Motor neuron (in vitro differentiated cells): ENCODE results near the gene DOCK4. TPM values are rescaled to one million over a fixed set of nuclear protein-coding genes. Genes with fewer than 3 reads are reported as not detected.

Source experiments
- ATAC-seq, 8 experiments: fragments of 200-7000 bp; cut with Tn5 transposase; replicated peaks in 6 of 8; 2 replicates each; pipeline ENCODE4 v1.8.0; 2021; ENCODE audit warnings: mild to moderate bottlenecking in 8 of 8, moderate library complexity in 8 of 8
- H3K27ac ChIP-seq, 2 donors: fragments of 250-450 bp; sonication (Bioruptor Pico); 2 replicates each; pipeline ENCODE4 v1.9.0; 2021; ENCODE audit warnings: antibody characterized with exemption in 2 of 2, mild to moderate bottlenecking in 2 of 2, moderate library complexity in 1 of 2
- H3K4me1 ChIP-seq, 2 donors: fragments of 250-450 bp; sonication (Bioruptor Pico); replicated peaks in 1 of 2; 2 replicates each; pipeline ENCODE4 v1.6.1; 2021; ENCODE audit warnings: antibody characterized with exemption in 2 of 2, mild to moderate bottlenecking in 2 of 2, moderate library complexity in 1 of 2
- H3K4me3 ChIP-seq, 5 donors: fragments of 250-450 bp; sonication (Bioruptor Pico); 2 replicates each; pipeline ENCODE4 v1.9.0; 2021; ENCODE audit warnings: antibody characterized with exemption in 5 of 5, mild to moderate bottlenecking in 5 of 5, moderate library complexity in 4 of 5
- WGBS, 10 experiments: fragments of 450-650 bp; shearing (Covaris generic); methylation state at CpG; one replicate each; pipeline ENCODE4 v1.0.0; 2022; 5-methylcytosine and 5-hydroxymethylcytosine counted together
- in situ Hi-C, 9 experiments: fragments of 400-800 bp; cut with MboI; loops; one replicate each; pipeline ENCODE4 v1.15.0; 2021; ENCODE audit warnings: low sequenced_read_pairs in 9 of 9, low pct_unique_long_range_greater_than_20kb in 2 of 9; ENCODE audit not compliant: unreplicated experiment in 9 of 9
- total RNA-seq, 8 experiments: library from RNA; unstranded; fragments of 300-600 nt; gene quantifications; 2 replicates each; pipeline versions ENCODE4 v1.2.3 to v1.2.4, GENCODE V29; 2022

Gene DOCK4
- total RNA-seq, 8 experiments from 2014 or later: 8.1 to 27.3 (median 20.6) TPM

DNA sequence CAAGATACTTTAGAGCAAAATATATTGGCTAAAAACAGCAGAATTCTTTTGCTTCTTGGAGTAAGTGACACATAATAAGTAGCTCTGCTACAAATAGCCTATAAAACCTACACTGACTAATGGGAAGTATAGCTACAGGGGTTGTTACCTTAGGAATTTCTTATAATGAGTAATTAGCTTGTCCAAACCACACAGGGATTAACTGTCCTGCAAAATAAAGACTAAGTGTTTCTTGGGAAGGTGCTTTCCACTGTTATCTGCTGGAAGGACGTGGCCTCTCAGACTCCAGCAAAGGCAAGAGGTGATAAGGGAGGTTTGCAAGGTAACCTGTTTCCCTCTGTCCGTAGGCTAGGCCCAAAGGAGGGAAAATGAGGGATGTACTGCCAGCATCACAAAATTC lies 302.4 kb downstream of the DOCK4 start:
- no peaks in the 10 kb centered on the region for H3K4me1 ChIP-seq
- H3K4me3 ChIP-seq: no peak overlapping the region
- H3K27ac ChIP-seq: no peak overlapping the region
- in situ Hi-C loops: no loop called here
- whole genome bisulfite sequencing, 10 experiments: 80 to 100% (median 91%) methylated on average over 1 to 2 of the region's 2 CpGs; no CpG with 5 or more reads in 2 of the 10 experiments
- ATAC-seq: no peak

GRCh38 chr7:111903016-111903415 lies 303.2 kb downstream of the DOCK4 start:
- in situ Hi-C loops: no loop called here
- Histone ChIP-seq H3K4me3 (no peak overlapping the region), H3K27ac (no peak overlapping the region), H3K4me1 (no peaks in the 10 kb centered on the region)
- 80 to 100% (median 100%) methylated on average over 1 of the region's 1 CpG; no CpG with 5 or more reads in 3 of the 10 experiments for WGBS, 10 experiments
- no peak for ATAC-seq

DNA sequence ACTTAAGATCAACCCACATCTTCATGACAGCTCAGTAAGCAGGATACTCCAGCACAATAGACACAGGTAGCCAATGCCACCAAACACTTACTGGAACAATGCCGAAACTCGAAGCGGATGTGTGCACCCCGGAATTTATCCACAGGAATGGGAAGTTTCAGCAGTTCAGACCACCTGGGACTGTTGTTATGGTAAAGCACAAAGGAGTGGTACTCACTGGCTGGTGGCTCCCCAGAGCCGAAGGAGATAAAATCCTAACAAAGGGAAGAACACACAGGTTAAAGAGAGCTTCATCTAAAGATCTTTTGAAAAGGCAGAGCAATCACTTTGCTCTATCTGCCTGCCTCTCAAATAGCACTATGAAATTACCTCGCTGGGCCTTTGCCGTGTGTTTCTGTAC lies 305.9 kb downstream of the DOCK4 start:
- in situ Hi-C loops: no loop called here
- Histone ChIP-seq H3K4me3 (no peak overlapping the region), H3K27ac (no peak overlapping the region), H3K4me1 (no peaks in the 10 kb centered on the region)
- 52 to 100% (median 83%) methylated on average over 2 to 7 of the region's 7 CpGs; no CpG with 5 or more reads in 5 of the 10 experiments for WGBS, 10 experiments
- ATAC-seq: no peak

- ATAC-seq: no peak
- Histone ChIP-seq H3K27ac (no peak overlapping the region), H3K4me1 (no peaks in the 10 kb centered on the region), H3K4me3 (no peak overlapping the region)
- WGBS, 10 experiments: 90 to 100% (median 100%) methylated on average over 1 to 2 of the region's 2 CpGs; no CpG with 5 or more reads in 2 of the 10 experiments
- in situ Hi-C loops: no loop called here
These were observed 311.1 kb downstream of the DOCK4 start for GRCh38 chr7:111895049-111895448.

DNA sequence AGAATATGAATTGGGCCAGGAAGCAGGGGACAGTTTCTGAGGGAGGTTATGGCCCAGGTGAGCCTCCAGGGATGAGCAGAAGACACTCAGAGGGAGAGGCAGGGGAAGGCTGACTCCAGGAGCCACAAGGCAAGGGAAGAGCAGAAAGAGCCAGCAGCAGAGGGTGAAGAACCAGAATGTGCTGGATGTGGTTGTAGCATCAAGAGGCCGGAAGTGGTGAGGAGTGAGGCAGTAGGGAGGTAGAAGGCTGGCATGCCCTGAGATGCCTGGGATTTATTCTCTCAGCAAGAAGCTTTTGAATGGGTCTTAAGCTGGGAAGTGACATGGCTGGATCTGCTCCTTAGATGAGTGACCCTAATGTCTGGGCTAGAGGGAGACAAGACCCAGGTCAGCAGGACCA lies 311.7 kb downstream of the DOCK4 start:
- ATAC-seq: no peak
- Histone ChIP-seq H3K4me3 (no peak overlapping the region), H3K27ac (no peak overlapping the region), H3K4me1 (no peaks in the 10 kb centered on the region)
- in situ Hi-C loops: no loop called here
- 100% methylated on average over 1 of the region's 1 CpG; no CpG with 5 or more reads in 8 of the 10 experiments for WGBS, 10 experiments

DNA sequence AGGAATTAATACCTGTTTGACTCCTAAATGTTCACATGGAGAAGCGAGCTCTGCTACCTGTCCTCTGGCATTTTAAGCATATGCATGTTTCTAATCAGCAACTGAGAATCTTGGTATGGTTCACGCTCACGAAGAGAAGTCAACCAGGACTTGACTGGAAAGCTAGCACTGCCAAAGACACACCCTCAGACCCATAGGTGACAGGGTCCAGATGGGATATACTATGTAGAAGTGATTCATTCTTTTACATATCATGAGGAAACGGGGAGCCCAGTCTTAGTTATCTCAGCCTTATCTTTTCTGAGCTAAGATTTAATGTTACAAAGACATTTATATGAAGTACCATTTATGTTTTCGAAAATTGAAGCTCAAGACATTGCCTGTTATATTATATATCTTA lies 313.0 kb downstream of the DOCK4 start:
- no peak overlapping the region for H3K4me3 ChIP-seq
- H3K27ac ChIP-seq: no peak overlapping the region
- ATAC-seq: no peak
- WGBS, 10 experiments: 50 to 100% (median 89%) methylated on average over 1 to 5 of the region's 5 CpGs
- in situ Hi-C loops: no loop called here
- no peaks in the 10 kb centered on the region for H3K4me1 ChIP-seq

GRCh38 chr7:111892588-111892987 lies 313.6 kb downstream of the DOCK4 start:
- ATAC-seq: no peak
- in situ Hi-C loops: no loop called here
- Histone ChIP-seq H3K4me3 (no peak overlapping the region), H3K4me1 (no peaks in the 10 kb centered on the region), H3K27ac (no peak overlapping the region)
- 33 to 100% (median 81%) methylated on average over 1 to 3 of the region's 3 CpGs; no CpG with 5 or more reads in 1 of the 10 experiments for WGBS, 10 experiments

GRCh38 chr7:111887734-111888133 lies 318.5 kb downstream of the DOCK4 start:
- in situ Hi-C loops: no loop called here
- Histone ChIP-seq H3K4me1 (no peaks in the 10 kb centered on the region), H3K4me3 (no peak overlapping the region), H3K27ac (no peak overlapping the region)
- 50 to 100% (median 89%) methylated on average over 1 of the region's 1 CpG; no CpG with 5 or more reads in 3 of the 10 experiments for WGBS, 10 experiments
- ATAC-seq: no peak

- H3K4me1 ChIP-seq: no peaks in the 10 kb centered on the region
- WGBS, 10 experiments: 43 to 100% (median 83%) methylated on average over 1 to 2 of the region's 2 CpGs; no CpG with 5 or more reads in 2 of the 10 experiments
- in situ Hi-C loops: no loop called here
- ATAC-seq: no peak
- no peak overlapping the region for H3K27ac ChIP-seq
- H3K4me3 ChIP-seq: no peak overlapping the region
These were observed 320.0 kb downstream of the DOCK4 start for GRCh38 chr7:111886233-111886632.

DNA sequence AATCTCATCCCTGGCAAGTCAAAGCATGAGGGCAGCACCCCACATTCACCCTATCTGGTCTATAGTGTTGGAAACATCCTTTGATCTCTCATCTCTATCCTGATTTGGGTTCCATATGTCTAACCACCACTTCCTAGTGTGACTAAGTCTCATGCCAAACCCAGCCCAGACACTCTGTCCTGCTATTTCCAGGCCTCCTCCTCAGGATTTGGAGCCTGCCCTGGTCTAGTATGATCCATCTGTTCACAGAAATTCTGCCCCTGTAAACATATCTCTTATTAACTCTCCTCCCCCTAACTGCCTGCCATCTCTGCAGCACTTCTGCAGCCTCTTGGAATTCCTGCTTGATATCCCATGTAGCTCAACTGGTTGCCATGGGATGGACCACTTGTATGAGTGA lies 323.0 kb downstream of the DOCK4 start:
- in situ Hi-C loops: no loop called here
- no peak overlapping the region for H3K27ac ChIP-seq
- H3K4me1 ChIP-seq: no peaks in the 10 kb centered on the region
- H3K4me3 ChIP-seq: no peak overlapping the region
- no peak for ATAC-seq

GRCh38 chr7:111878785-111879184 lies 327.4 kb downstream of the DOCK4 start:
- in situ Hi-C loops: no loop called here
- H3K27ac ChIP-seq: no peak overlapping the region
- H3K4me3 ChIP-seq: no peak overlapping the region
- ATAC-seq: peak in 1 of 8 experiments; percentile 67
- no peaks in the 10 kb centered on the region for H3K4me1 ChIP-seq

DNA sequence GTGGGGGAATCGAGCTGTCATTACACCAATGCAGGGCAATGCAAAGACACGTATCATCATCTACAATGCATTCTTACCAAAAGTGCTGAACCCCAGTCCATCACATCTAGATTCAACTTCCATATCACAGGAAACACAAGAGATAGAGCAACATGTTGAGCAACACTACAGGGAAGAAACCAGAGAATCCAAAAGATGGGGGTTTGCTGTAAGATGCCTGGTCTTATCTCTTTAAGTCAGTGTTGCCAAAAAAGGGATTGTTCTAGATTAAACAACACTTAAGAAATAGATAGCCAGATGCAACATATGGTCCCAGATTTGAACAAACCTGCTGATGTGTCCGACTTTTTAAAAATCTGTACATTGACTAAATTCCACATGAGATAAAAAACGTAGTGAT lies 328.3 kb downstream of the DOCK4 start:
- in situ Hi-C loops: no loop called here
- no peak overlapping the region for H3K4me3 ChIP-seq
- 52 to 100% (median 82%) methylated on average over 1 to 4 of the region's 4 CpGs; no CpG with 5 or more reads in 2 of the 10 experiments for WGBS, 10 experiments
- no peaks in the 10 kb centered on the region for H3K4me1 ChIP-seq
- no peak overlapping the region for H3K27ac ChIP-seq
- no peak for ATAC-seq

GRCh38 chr7:111873963-111874690 lies 332.1 kb downstream of the DOCK4 start:
- in situ Hi-C loops: loop anchor here in 2 of 9 experiments (25.0 kb wide), 1 partner anchor 112 kb away; no protein-coding TSS in a partner anchor
- Histone ChIP-seq H3K4me1 (no peaks in the 10 kb centered on the region), H3K27ac (no peak overlapping the region), H3K4me3 (no peak overlapping the region)
- ATAC-seq: peak in 3 of 8 experiments; percentile 64 to 76 (median 72)
- 17 to 80% (median 44%) methylated on average over 1 to 2 of the region's 2 CpGs; no CpG with 5 or more reads in 2 of the 10 experiments for WGBS, 10 experiments

GRCh38 chr7:111873326-111873646 lies 332.9 kb downstream of the DOCK4 start:
- no peak overlapping the region for H3K27ac ChIP-seq
- WGBS, 10 experiments: 20 to 97% (median 80%) methylated on average over 1 to 8 of the region's 8 CpGs; no CpG with 5 or more reads in 3 of the 10 experiments
- H3K4me1 ChIP-seq: no peaks in the 10 kb centered on the region
- in situ Hi-C loops: loop anchor here in 2 of 9 experiments (25.0 kb wide), 1 partner anchor 111 kb away; no protein-coding TSS in a partner anchor
- no peak overlapping the region for H3K4me3 ChIP-seq
- ATAC-seq: no peak
